ENCODE data around the gene PRTFDC1. TPM values are rescaled to one million over a fixed set of nuclear protein-coding genes. Genes with fewer than 3 reads are reported as not detected.

The PRTFDC1 gene
- total and polyA plus RNA-seq, 2 of the 13 experiments (the other 11 are each of a cell fraction or from before 2014, with no cell fraction given): not detected

DNA sequence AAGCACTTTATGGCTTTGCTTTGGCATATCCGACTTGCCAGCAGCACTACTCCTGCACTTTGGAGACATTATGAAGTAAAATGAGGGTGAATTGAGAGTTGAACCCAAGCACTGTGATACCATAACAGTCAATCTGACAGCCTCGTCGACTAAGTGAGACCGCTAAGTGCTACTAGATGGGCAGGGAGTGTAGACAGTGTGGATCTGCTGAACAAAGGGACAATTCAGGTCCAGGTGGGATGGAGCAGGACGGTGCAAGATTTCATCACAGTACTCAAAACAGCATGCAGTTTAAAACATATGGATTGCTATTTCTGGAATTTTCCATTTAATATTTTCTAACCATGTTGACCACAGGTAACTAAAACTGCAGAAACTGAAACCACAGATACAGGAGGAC, 20.8 kb upstream of the PRTFDC1 start (continued):
- TF ChIP-seq, protein P1, sequence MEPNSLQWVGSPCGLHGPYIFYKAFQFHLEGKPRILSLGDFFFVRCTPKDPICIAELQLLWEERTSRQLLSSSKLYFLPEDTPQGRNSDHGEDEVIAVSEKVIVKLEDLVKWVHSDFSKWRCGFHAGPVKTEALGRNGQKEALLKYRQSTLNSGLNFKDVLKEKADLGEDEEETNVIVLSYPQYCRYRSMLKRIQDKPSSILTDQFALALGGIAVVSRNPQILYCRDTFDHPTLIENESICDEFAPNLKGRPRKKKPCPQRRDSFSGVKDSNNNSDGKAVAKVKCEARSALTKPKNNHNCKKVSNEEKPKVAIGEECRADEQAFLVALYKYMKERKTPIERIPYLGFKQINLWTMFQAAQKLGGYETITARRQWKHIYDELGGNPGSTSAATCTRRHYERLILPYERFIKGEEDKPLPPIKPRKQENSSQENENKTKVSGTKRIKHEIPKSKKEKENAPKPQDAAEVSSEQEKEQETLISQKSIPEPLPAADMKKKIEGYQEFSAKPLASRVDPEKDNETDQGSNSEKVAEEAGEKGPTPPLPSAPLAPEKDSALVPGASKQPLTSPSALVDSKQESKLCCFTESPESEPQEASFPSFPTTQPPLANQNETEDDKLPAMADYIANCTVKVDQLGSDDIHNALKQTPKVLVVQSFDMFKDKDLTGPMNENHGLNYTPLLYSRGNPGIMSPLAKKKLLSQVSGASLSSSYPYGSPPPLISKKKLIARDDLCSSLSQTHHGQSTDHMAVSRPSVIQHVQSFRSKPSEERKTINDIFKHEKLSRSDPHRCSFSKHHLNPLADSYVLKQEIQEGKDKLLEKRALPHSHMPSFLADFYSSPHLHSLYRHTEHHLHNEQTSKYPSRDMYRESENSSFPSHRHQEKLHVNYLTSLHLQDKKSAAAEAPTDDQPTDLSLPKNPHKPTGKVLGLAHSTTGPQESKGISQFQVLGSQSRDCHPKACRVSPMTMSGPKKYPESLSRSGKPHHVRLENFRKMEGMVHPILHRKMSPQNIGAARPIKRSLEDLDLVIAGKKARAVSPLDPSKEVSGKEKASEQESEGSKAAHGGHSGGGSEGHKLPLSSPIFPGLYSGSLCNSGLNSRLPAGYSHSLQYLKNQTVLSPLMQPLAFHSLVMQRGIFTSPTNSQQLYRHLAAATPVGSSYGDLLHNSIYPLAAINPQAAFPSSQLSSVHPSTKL (CRISPR knock-in tag; IDR thresholded peaks at IDR 0.05): peak; percentile 50; the same call in 1 of the 2 replicates
- TF ChIP-seq XBP1 (CRISPR knock-in tag; IDR thresholded peaks at IDR 0.05) (no peak), FOXA1 (IDR thresholded peaks at IDR 0.05) (no peak), FOXA1 (CRISPR knock-in tag; IDR thresholded peaks at IDR 0.05) (0 out of 2 replicates have a peak, but pooled peaks have one; percentile 8), SOX13 (IDR thresholded peaks at IDR 0.05) (no peak), SOX13 (CRISPR knock-in tag; conservative IDR thresholded peaks at IDR 0.05 in 1 of 2, IDR thresholded peaks at IDR 0.05 in 1 of 2) (peak in 1 of 2 experiments; percentile 65; a peak in 1 of 4 replicates), NFRKB (IDR thresholded peaks at IDR 0.05) (no peak), MTA1 (CRISPR knock-in tag; IDR thresholded peaks at IDR 0.05; ENCODE audit: borderline replicate concordance) (no peak), SAP130 (CRISPR knock-in tag; IDR thresholded peaks at IDR 0.05; ENCODE audit: low read depth) (peak; percentile 13; the same call in 1 of the 2 replicates), CENPX (CRISPR knock-in tag; IDR thresholded peaks at IDR 0.05) (no peak), CEBPB (IDR thresholded peaks at IDR 0.05; ENCODE audit: borderline replicate concordance, low read depth, low read length) (peak; percentile 67), STAT5B (CRISPR knock-in tag; IDR thresholded peaks at IDR 0.05) (no peak), TAF1 (CRISPR knock-in tag; IDR thresholded peaks at IDR 0.05) (no peak), GATAD2A (CRISPR knock-in tag; IDR thresholded peaks at IDR 0.05) (peak; percentile 30; the same call in 1 of the 2 replicates), ZBTB7A (CRISPR knock-in tag; IDR thresholded peaks at IDR 0.05) (no peak), TFE3 (CRISPR knock-in tag; IDR thresholded peaks at IDR 0.05) (no peak), SKIL (CRISPR knock-in tag; IDR thresholded peaks at IDR 0.05; ENCODE audit: borderline replicate concordance) (no peak), SALL1 (CRISPR knock-in tag; IDR thresholded peaks at IDR 0.05) (peak; percentile 49; the same call in 1 of the 2 replicates)
- TF ChIP-seq, protein P2, sequence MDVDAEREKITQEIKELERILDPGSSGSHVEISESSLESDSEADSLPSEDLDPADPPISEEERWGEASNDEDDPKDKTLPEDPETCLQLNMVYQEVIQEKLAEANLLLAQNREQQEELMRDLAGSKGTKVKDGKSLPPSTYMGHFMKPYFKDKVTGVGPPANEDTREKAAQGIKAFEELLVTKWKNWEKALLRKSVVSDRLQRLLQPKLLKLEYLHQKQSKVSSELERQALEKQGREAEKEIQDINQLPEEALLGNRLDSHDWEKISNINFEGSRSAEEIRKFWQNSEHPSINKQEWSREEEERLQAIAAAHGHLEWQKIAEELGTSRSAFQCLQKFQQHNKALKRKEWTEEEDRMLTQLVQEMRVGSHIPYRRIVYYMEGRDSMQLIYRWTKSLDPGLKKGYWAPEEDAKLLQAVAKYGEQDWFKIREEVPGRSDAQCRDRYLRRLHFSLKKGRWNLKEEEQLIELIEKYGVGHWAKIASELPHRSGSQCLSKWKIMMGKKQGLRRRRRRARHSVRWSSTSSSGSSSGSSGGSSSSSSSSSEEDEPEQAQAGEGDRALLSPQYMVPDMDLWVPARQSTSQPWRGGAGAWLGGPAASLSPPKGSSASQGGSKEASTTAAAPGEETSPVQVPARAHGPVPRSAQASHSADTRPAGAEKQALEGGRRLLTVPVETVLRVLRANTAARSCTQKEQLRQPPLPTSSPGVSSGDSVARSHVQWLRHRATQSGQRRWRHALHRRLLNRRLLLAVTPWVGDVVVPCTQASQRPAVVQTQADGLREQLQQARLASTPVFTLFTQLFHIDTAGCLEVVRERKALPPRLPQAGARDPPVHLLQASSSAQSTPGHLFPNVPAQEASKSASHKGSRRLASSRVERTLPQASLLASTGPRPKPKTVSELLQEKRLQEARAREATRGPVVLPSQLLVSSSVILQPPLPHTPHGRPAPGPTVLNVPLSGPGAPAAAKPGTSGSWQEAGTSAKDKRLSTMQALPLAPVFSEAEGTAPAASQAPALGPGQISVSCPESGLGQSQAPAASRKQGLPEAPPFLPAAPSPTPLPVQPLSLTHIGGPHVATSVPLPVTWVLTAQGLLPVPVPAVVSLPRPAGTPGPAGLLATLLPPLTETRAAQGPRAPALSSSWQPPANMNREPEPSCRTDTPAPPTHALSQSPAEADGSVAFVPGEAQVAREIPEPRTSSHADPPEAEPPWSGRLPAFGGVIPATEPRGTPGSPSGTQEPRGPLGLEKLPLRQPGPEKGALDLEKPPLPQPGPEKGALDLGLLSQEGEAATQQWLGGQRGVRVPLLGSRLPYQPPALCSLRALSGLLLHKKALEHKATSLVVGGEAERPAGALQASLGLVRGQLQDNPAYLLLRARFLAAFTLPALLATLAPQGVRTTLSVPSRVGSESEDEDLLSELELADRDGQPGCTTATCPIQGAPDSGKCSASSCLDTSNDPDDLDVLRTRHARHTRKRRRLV (CRISPR knock-in tag; IDR thresholded peaks at IDR 0.05): no peak
